ENCODE measurements around the gene PRRT1B. TPM values are rescaled to one million over a fixed set of nuclear protein-coding genes. Genes with fewer than 3 reads are reported as not detected.

Gene PRRT1B
- total and polyA plus RNA-seq, 9 donors: 0.61 to 4.1 TPM; not detected in 7

GRCh38 chr9:131587906-131588305 is 42.6 kb downstream of the PRRT1B start:
- H3K4me3 ChIP-seq: no peak overlapping the region
- H3K36me3 ChIP-seq: no peaks in the 10 kb centered on the region
- H3K27ac ChIP-seq: no peak overlapping the region
- no peaks in the 10 kb centered on the region for H3K9me3 ChIP-seq
- no peaks in the 10 kb centered on the region for H3K27me3 ChIP-seq
- no peaks in the 10 kb centered on the region for H3K4me1 ChIP-seq (ENCODE audit: insufficient read depth)
- 78 to 82% (median 80%) methylated on average over 14 of the region's 14 CpGs for WGBS, 3 donors
- peak in 1 of 5 donors; percentile 3 for DNase-seq
- intact Hi-C loops (cut with DNase I): no loop called here
- TF ChIP-seq POLR2A (IDR thresholded peaks at IDR 0.05) (no peak), CTCF (IDR thresholded peaks at IDR 0.05) (no peak), EP300 (IDR thresholded peaks at IDR 0.05) (no peak)

GRCh38 chr9:131588396-131588795 is 43.1 kb downstream of the PRRT1B start:
- Histone ChIP-seq H3K27me3 (no peaks in the 10 kb centered on the region), H3K4me3 (no peak overlapping the region), H3K36me3 (no peaks in the 10 kb centered on the region), H3K27ac (no peak overlapping the region), H3K9me3 (no peaks in the 10 kb centered on the region), H3K4me1 (ENCODE audit: insufficient read depth) (no peaks in the 10 kb centered on the region)
- intact Hi-C loops (cut with DNase I): no loop called here
- peak in 1 of 5 donors; percentile 5 for DNase-seq
- WGBS, 3 donors: 91 to 96% (median 94%) methylated on average over 9 of the region's 9 CpGs
- TF ChIP-seq EP300 (IDR thresholded peaks at IDR 0.05): no peak
- TF ChIP-seq POLR2A (IDR thresholded peaks at IDR 0.05): no peak
- no peak for TF ChIP-seq CTCF (IDR thresholded peaks at IDR 0.05)

- Histone ChIP-seq H3K27ac (no peak overlapping the region), H3K36me3 (no peaks in the 10 kb centered on the region), H3K27me3 (no peaks in the 10 kb centered on the region), H3K4me3 (no peak overlapping the region), H3K9me3 (no peaks in the 10 kb centered on the region), H3K4me1 (ENCODE audit: insufficient read depth) (no peaks in the 10 kb centered on the region)
- no peak for TF ChIP-seq CTCF (IDR thresholded peaks at IDR 0.05)
- no peak for TF ChIP-seq EP300 (IDR thresholded peaks at IDR 0.05)
- no peak for TF ChIP-seq POLR2A (IDR thresholded peaks at IDR 0.05)
- no peak for DNase-seq
- intact Hi-C loops (cut with DNase I): no loop called here
- WGBS, 3 donors: 91 to 92% (median 91%) methylated on average over 15 to 16 of the region's 16 CpGs
These were observed 43.9 kb downstream of the PRRT1B start for GRCh38 chr9:131589124-131589711.

GRCh38 chr9:131589993-131590392 is 44.7 kb downstream of the PRRT1B start:
- 89 to 94% (median 89%) methylated on average over 14 of the region's 14 CpGs for WGBS, 3 donors
- H3K27me3 ChIP-seq: no peaks in the 10 kb centered on the region
- no peaks in the 10 kb centered on the region for H3K36me3 ChIP-seq
- TF ChIP-seq CTCF (IDR thresholded peaks at IDR 0.05) (no peak), POLR2A (IDR thresholded peaks at IDR 0.05) (no peak), EP300 (IDR thresholded peaks at IDR 0.05) (no peak)
- H3K9me3 ChIP-seq: no peaks in the 10 kb centered on the region
- intact Hi-C loops (cut with DNase I): loop anchor here in 3 of 4 donors (5.0 to 10.0 kb wide), 3 partner anchors 147 to 645 kb away; partner anchors contain the start of gene RAPGEF1 (in 1 of the 3)
- DNase-seq: no peak
- no peak overlapping the region for H3K27ac ChIP-seq
- H3K4me3 ChIP-seq: no peak overlapping the region
- no peaks in the 10 kb centered on the region for H3K4me1 ChIP-seq (ENCODE audit: insufficient read depth)
